Activated naive CD8-positive, alpha-beta T cell treated with anti-CD3 and anti-CD28 coated beads, Interleukin-2, amount 50 U/mL, for 24 hours (primary cell): ENCODE results near the gene NAA60.
"Not testable (repeated sequence)": the region's sequence is repeated elsewhere in the genome, so short reads cannot be mapped to it uniquely, and the experiment has no call there.

Source experiments
- ATAC-seq: fragments of 150-1000 bp; cut with Tn5 transposase; one replicate; pipeline ENCODE4 v1.10.0; 2021
- DNase-seq: peaks from one replicate; pipeline ENCODE4 v3.0.0; 2021
- H3K27ac Mint-ChIP-seq: one replicate; pipeline ENCODE4 v1.8.0; 2021; ENCODE audit warnings: mild to moderate bottlenecking, mixed read lengths
- H3K27me3 Mint-ChIP-seq: one replicate; pipeline ENCODE4 v1.8.0; 2021; ENCODE audit warnings: mixed read lengths
- H3K36me3 Mint-ChIP-seq: one replicate; pipeline ENCODE4 v1.8.0; 2021; ENCODE audit warnings: low read depth, mixed read lengths
- H3K4me1 Mint-ChIP-seq: one replicate; pipeline ENCODE4 v1.8.0; 2021; ENCODE audit warnings: mixed read lengths
- H3K4me3 Mint-ChIP-seq: one replicate; pipeline ENCODE4 v1.8.0; 2021; ENCODE audit warnings: mild to moderate bottlenecking, moderate library complexity, mixed read lengths
- H3K9me3 Mint-ChIP-seq: one replicate; pipeline ENCODE4 v1.8.0; 2021; ENCODE audit warnings: mixed read lengths

NAA60 gene

GRCh38 chr16:3501412-3501761 is 57.9 kb downstream of the NAA60 start:
- peaks cover 65% of the 10 kb centered on the region for H3K4me1 Mint-ChIP-seq
- peaks cover 11% of the 10 kb centered on the region for H3K36me3 Mint-ChIP-seq
- H3K4me3 Mint-ChIP-seq: peak overlapping the region; percentile 90
- peak; percentile 22 for DNase-seq
- H3K27me3 Mint-ChIP-seq, ATAC-seq, H3K9me3 Mint-ChIP-seq: not testable (repeated sequence)
- peak overlapping the region; percentile 92 for H3K27ac Mint-ChIP-seq

DNA sequence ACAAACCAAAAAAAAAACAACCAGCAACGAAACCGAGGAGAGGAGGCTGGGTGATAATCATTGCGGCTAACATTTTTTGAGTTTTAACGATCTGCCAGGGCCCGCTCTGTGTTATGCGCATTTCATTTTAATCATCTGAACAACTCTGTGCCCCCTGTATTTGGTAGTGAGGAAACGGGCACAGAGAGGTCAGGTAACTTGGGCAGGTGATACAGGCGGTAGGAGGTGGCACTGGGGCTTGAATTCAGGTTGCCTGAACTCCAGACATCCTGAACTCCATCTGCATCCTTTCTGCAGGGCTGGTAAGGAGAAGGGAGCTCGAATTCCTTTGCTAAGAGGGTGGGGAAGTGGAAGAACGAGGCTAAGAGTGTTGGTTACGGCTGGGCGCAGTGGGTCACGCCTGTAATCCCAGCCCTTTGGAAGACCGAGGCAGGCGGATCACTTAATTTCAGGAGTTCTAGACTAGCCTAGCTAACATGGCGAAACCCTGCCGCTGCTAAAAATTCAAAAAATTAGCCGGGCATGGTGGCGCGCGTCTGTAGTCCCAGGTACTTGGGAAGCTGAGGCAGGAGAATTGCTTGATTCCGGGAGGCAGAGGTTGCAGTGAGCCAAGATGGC is 58.4 kb downstream of the NAA60 start:
- H3K27ac Mint-ChIP-seq: peak overlapping the region; percentile 92
- H3K4me3 Mint-ChIP-seq: peak overlapping the region; percentile 90
- H3K27me3 Mint-ChIP-seq: no peaks in the 10 kb centered on the region
- DNase-seq (no peak), ATAC-seq (no peak)
- H3K9me3 Mint-ChIP-seq: no peaks in the 10 kb centered on the region
- H3K36me3 Mint-ChIP-seq: peaks cover 11% of the 10 kb centered on the region
- peaks cover 65% of the 10 kb centered on the region for H3K4me1 Mint-ChIP-seq

DNA sequence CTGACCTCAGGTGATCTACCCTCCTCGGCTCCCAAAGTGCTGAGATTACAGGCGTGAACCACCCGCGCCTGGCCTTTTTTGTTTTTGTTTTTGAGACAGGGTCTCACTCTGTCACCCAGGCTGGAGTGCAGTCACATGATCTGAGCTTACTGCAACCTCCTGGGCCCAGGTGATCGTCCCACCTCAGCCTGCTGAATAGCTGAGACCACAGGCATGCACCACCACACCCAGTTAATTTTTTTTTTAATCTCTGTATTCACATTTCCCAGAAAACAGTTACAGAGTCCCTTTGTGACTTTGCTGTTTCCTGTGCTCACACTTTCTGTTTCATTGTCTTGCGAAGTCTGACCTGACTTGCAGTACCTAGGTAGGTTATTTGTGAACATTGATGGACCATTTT is 60.0 kb downstream of the NAA60 start:
- Mint-ChIP-seq H3K9me3 (no peaks in the 10 kb centered on the region), H3K27me3 (no peaks in the 10 kb centered on the region), H3K4me3 (peak overlapping the region; percentile 68), H3K36me3 (peaks cover 18% of the 10 kb centered on the region), H3K27ac (peak overlapping the region; percentile 76), H3K4me1 (peaks cover 70% of the 10 kb centered on the region)
- ATAC-seq (peak; percentile 58), DNase-seq (peak; percentile 44)

GRCh38 chr16:3508736-3509135 is 65.3 kb downstream of the NAA60 start:
- H3K4me1 Mint-ChIP-seq: peaks cover 55% of the 10 kb centered on the region
- DNase-seq: no peak
- no peaks in the 10 kb centered on the region for H3K9me3 Mint-ChIP-seq
- ATAC-seq: no peak
- peaks cover 38% of the 10 kb centered on the region for H3K36me3 Mint-ChIP-seq
- H3K27me3 Mint-ChIP-seq: no peaks in the 10 kb centered on the region
- peak overlapping the region; percentile 77 for H3K27ac Mint-ChIP-seq
- no peak overlapping the region for H3K4me3 Mint-ChIP-seq

DNA sequence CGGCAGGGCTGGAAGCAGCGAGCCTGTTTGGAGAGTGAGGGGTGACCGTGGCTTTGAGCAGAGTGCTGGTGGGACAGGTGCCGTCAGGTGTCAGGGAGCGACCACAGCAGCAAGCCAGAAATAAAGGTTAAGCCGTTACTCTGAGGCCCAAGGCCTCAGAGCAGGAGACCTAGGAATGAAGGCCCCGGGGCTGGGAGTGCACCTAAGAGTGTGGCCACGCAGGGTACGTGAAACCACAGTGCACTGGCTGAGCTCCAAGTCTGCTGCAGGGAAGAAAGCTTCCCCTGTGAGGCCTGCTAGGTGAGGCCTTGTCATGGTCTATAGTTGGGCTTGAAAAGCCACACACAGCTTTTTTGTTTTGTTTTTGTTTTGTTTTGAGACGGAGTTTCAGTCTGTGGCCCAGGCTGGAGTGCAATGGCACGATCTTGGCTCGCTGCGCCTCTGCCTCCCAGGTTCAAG is 66.0 kb downstream of the NAA60 start:
- DNase-seq: peak; percentile 75
- Mint-ChIP-seq H3K27ac (peak overlapping the region; percentile 77), H3K4me3 (no peak overlapping the region), H3K36me3 (peaks cover 40% of the 10 kb centered on the region), H3K27me3 (no peaks in the 10 kb centered on the region), H3K9me3 (no peaks in the 10 kb centered on the region), H3K4me1 (peaks cover 55% of the 10 kb centered on the region)
- ATAC-seq: peak; percentile 91

DNA sequence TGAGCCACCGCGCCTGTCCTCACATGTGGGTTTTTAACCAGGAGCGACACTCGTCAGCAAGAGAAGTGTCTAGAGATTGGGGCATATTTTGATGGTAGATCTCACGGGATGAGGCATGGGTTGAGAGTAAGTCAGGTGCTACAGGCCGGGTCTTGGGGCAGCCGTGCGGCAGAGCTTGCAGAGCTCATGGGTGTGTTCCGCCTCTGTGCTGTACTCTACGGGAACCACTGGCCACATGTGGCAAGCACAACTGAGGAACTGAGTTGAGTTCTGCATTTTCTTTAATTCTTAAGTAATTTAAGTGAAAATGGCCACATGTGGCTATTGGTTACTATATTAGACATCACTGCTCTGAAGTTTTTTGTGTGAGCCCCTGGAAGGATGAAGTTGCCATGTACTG is 66.9 kb downstream of the NAA60 start:
- Mint-ChIP-seq H3K27ac (peak overlapping the region; percentile 27), H3K36me3 (peaks cover 40% of the 10 kb centered on the region), H3K4me1 (peaks cover 47% of the 10 kb centered on the region), H3K9me3 (no peaks in the 10 kb centered on the region), H3K27me3 (no peaks in the 10 kb centered on the region), H3K4me3 (no peak overlapping the region)
- no peak for DNase-seq
- ATAC-seq: no peak

- H3K4me1 Mint-ChIP-seq: peaks cover 39% of the 10 kb centered on the region
- peaks cover 31% of the 10 kb centered on the region for H3K36me3 Mint-ChIP-seq
- no peak for ATAC-seq
- H3K4me3 Mint-ChIP-seq: no peak overlapping the region
- peak overlapping the region; percentile 9 for H3K27ac Mint-ChIP-seq
- no peak for DNase-seq
- no peaks in the 10 kb centered on the region for H3K27me3 Mint-ChIP-seq
- H3K9me3 Mint-ChIP-seq: no peaks in the 10 kb centered on the region
Observed at GRCh38 chr16:3511286-3512180, 68.1 kb downstream of the NAA60 start.

DNA sequence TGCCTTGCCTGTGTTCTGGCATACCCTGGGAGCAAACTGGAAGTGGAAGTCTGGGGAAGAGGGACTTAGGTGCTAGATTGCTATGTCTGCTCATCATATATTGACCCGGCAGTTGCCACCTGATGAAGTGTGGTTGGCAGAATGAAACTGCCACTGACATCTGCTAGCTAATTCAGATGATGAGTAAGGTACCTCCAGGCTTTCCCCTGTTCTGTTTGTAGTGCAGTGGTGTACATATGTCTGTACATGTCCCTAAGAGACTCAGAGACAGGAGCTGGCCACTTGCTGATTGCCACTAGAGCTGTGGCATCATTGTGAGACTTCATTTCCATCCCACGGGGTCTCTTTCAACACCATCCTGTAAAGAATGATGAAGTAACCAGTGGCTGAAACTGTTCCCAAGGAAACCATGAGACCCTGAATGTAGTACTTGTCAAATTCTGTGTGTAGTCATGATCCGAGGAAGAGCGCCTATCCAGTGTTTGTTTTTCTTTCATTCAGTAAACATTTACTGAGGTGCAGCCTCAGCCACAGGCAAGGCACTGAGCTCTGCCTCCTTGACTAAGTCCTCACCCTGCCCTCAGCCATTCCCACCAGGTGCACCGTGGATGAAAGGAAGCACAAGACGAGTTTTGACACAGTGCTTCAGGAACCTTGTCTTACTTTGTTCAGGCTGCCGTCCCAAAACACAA is 70.6 kb downstream of the NAA60 start:
- Mint-ChIP-seq H3K36me3 (peaks cover 22% of the 10 kb centered on the region), H3K27ac (no peak overlapping the region), H3K9me3 (no peaks in the 10 kb centered on the region), H3K27me3 (no peaks in the 10 kb centered on the region), H3K4me1 (peaks cover 28% of the 10 kb centered on the region), H3K4me3 (no peak overlapping the region)
- ATAC-seq (peak; percentile 65), DNase-seq (no peak)

- Mint-ChIP-seq H3K36me3 (peaks cover 25% of the 10 kb centered on the region), H3K9me3 (no peaks in the 10 kb centered on the region), H3K4me1 (peaks cover 22% of the 10 kb centered on the region), H3K27ac (no peak overlapping the region), H3K4me3 (no peak overlapping the region), H3K27me3 (no peaks in the 10 kb centered on the region)
- DNase-seq (no peak), ATAC-seq (no peak)
Observed at GRCh38 chr16:3514621-3515020, 71.1 kb downstream of the NAA60 start.

GRCh38 chr16:3515897-3516296 is 72.4 kb downstream of the NAA60 start:
- ATAC-seq: no peak
- Mint-ChIP-seq H3K27me3 (no peaks in the 10 kb centered on the region), H3K4me3 (no peak overlapping the region), H3K27ac (no peak overlapping the region), H3K36me3 (peaks cover 20% of the 10 kb centered on the region), H3K4me1 (peaks cover 11% of the 10 kb centered on the region), H3K9me3 (no peaks in the 10 kb centered on the region)
- DNase-seq: no peak

GRCh38 chr16:3518292-3518985 is 75.0 kb downstream of the NAA60 start:
- H3K36me3 Mint-ChIP-seq: peaks cover 19% of the 10 kb centered on the region
- DNase-seq (no peak), ATAC-seq (no peak)
- H3K4me1 Mint-ChIP-seq: peaks cover 8% of the 10 kb centered on the region
- no peaks in the 10 kb centered on the region for H3K9me3 Mint-ChIP-seq
- H3K27me3 Mint-ChIP-seq: no peaks in the 10 kb centered on the region
- H3K4me3 Mint-ChIP-seq: no peak overlapping the region
- no peak overlapping the region for H3K27ac Mint-ChIP-seq

GRCh38 chr16:3518986-3519348 is 75.5 kb downstream of the NAA60 start:
- Mint-ChIP-seq H3K36me3 (peaks cover 15% of the 10 kb centered on the region), H3K27me3 (no peaks in the 10 kb centered on the region), H3K4me3 (no peak overlapping the region), H3K27ac (no peak overlapping the region), H3K9me3 (no peaks in the 10 kb centered on the region), H3K4me1 (peaks cover 5% of the 10 kb centered on the region)
- DNase-seq (no peak), ATAC-seq (no peak)

DNA sequence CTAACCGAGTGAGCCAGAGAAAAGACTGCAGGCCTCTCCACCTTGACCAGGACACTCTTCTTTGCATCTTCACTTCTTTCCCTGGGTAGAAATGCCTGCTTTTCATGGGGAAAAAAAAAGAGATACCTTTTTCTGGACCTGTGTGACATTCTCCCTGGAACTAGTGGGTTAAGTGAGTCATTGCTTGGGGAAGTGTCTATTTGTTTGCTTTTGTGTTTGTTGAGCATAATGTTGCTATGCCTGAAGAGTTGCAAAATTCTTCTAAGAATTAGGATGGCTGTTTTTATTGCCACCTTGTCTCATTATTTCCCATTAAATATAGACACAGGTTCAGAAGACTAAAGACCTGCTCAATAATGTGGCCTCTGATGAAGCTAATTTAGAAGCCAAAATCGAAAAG is 76.1 kb downstream of the NAA60 start:
- H3K27ac Mint-ChIP-seq: peak overlapping the region; percentile 20
- H3K9me3 Mint-ChIP-seq: no peaks in the 10 kb centered on the region
- H3K36me3 Mint-ChIP-seq: peaks cover 15% of the 10 kb centered on the region
- no peaks in the 10 kb centered on the region for H3K4me1 Mint-ChIP-seq
- H3K4me3 Mint-ChIP-seq: no peak overlapping the region
- DNase-seq: no peak
- no peaks in the 10 kb centered on the region for H3K27me3 Mint-ChIP-seq
- ATAC-seq: no peak

DNA sequence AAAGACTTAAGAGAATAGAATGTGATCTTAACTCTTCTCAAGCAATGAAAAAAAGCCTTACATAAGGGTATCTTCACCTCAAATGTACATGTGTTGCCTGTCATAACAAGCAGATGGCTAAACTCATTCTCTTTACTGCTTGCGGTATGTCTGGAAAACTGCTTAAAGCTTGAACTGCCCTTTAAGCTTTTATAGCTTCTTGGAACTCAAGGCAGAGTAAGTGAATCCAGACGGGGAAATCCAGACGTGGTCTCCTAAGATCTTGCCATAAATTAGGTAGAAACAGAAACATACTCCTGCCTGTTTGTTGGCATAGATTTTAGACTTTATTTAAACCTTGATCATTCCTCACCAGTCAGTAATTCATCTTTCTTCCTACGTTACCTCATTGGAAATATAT is 76.9 kb downstream of the NAA60 start:
- Mint-ChIP-seq H3K27ac (no peak overlapping the region), H3K27me3 (no peaks in the 10 kb centered on the region), H3K4me3 (no peak overlapping the region), H3K36me3 (peaks cover 15% of the 10 kb centered on the region), H3K4me1 (no peaks in the 10 kb centered on the region), H3K9me3 (no peaks in the 10 kb centered on the region)
- ATAC-seq: no peak
- no peak for DNase-seq
